CD4-positive, CD25-positive, alpha-beta regulatory T cell (primary cell): ENCODE data around the gene SUPT7L. TPM values are rescaled to one million over a fixed set of nuclear protein-coding genes. Genes with fewer than 3 reads are reported as not detected.

Experiments
- ATAC-seq, 2 donors: fragments of 150-1000 bp; cut with Tn5 transposase; one replicate each; pipeline ENCODE4 v1.10.0; 2021; ENCODE audit warnings: low read depth in 2 of 2, moderate number of reproducible peaks in 2 of 2, moderate library complexity in 1 of 2
- DNase-seq, 3 donors: peaks; one replicate each; pipeline versions ENCODE4 v3.0.0 to v3.0.0-alpha.2; 2012 to 2022; ENCODE audit warnings: mixed read lengths in 1 of 3
- H3K27ac ChIP-seq: one replicate; pipeline ENCODE4 v1.7.0; 2013; ENCODE audit warnings: mild to moderate bottlenecking, low read length; ENCODE audit not compliant: insufficient read depth, poor library complexity, severe bottlenecking
- H3K27me3 ChIP-seq: one replicate; pipeline ENCODE4 v1.7.0; 2013; ENCODE audit warnings: low read length; ENCODE audit not compliant: control insufficient read depth, insufficient read depth
- H3K36me3 ChIP-seq: one replicate; pipeline ENCODE4 v1.7.0; 2013; ENCODE audit warnings: mild to moderate bottlenecking, low read length, moderate library complexity; ENCODE audit not compliant: control insufficient read depth, insufficient read depth
- H3K4me1 ChIP-seq: 2 replicates; pipeline ENCODE4 v1.7.0; 2013; ENCODE audit warnings: mild to moderate bottlenecking, low read length; ENCODE audit not compliant: insufficient read depth, control insufficient read depth, poor library complexity, severe bottlenecking
- H3K4me3 ChIP-seq: one replicate; pipeline ENCODE4 v1.7.0; 2013; ENCODE audit warnings: low read depth, mild to moderate bottlenecking, low read length, moderate library complexity
- H3K9me3 ChIP-seq, 2 experiments: 1 replicate in 1 of 2; 2 replicates in 1 of 2; pipeline ENCODE4 v1.7.0; 2013; ENCODE audit warnings: low read length in 2 of 2, mild to moderate bottlenecking in 1 of 2, moderate library complexity in 1 of 2; ENCODE audit not compliant: control insufficient read depth in 2 of 2
- H3K27ac Mint-ChIP-seq, 3 donors: one replicate each; pipeline ENCODE4 v1.8.0; 2020 to 2022; ENCODE audit warnings: mild to moderate bottlenecking in 3 of 3, mixed read lengths in 3 of 3, moderate library complexity in 2 of 3
- H3K27me3 Mint-ChIP-seq: one replicate; pipeline ENCODE4 v1.8.0; 2022; ENCODE audit warnings: mild to moderate bottlenecking, mixed read lengths
- H3K36me3 Mint-ChIP-seq: one replicate; pipeline ENCODE4 v1.8.0; 2020; ENCODE audit warnings: mixed read lengths
- H3K4me1 Mint-ChIP-seq, 4 donors: one replicate each; pipeline ENCODE4 v1.8.0; 2020 to 2022; ENCODE audit warnings: mixed read lengths in 4 of 4, mild to moderate bottlenecking in 1 of 4
- H3K4me3 Mint-ChIP-seq, 4 donors: one replicate each; pipeline ENCODE4 v1.8.0; 2020 to 2022; ENCODE audit warnings: mild to moderate bottlenecking in 4 of 4, mixed read lengths in 4 of 4, moderate library complexity in 3 of 4
- H3K9me3 Mint-ChIP-seq, 7 donors: one replicate each; pipeline ENCODE4 v1.8.0; 2020 to 2022; ENCODE audit warnings: mixed read lengths in 7 of 7, mild to moderate bottlenecking in 3 of 7, moderate library complexity in 2 of 7
- polyA plus RNA-seq, 4 donors: library from polyadenylated mRNA; unstranded; fragments of 300-500 nt; fragmentation: Illumina TruSeq; gene quantifications; one replicate each; pipeline ENCODE4 v1.2.3, GENCODE V29; 2021
- total RNA-seq: library from RNA; stranded (reverse); gene quantifications from one replicate; pipeline ENCODE4 v1.2.3, GENCODE V29; 2022

Gene SUPT7L
- total and polyA plus RNA-seq, 5 donors from 2014 or later: 18.3 to 51.4 (median 21.1) TPM

GRCh38 chr2:27664622-27665363 is 1.4 kb upstream of the SUPT7L start:
- H3K36me3 ChIP-seq: peaks cover 41% of the 10 kb centered on the region

GRCh38 chr2:27664154-27664574 is 750 bp upstream of the SUPT7L start:
- H3K9me3 ChIP-seq: no peaks in the 10 kb centered on the region
- Mint-ChIP-seq H3K27me3 (peaks cover 4% of the 10 kb centered on the region), H3K36me3 (peaks cover 38% of the 10 kb centered on the region), H3K4me3 (peak overlapping the region; percentile 90 to 100 (median 98)), H3K27ac (peak overlapping the region; percentile 99 to 100 (median 99)), H3K9me3 (no peaks in the 10 kb centered on the region), H3K4me1 (peaks cover 26 to 66% (median 48%) of the 10 kb centered on the region in 4 donors)
- H3K27me3 ChIP-seq: no peaks in the 10 kb centered on the region
- H3K4me3 ChIP-seq: peak overlapping the region; percentile 98
- H3K27ac ChIP-seq: peak overlapping the region; percentile 93
- ATAC-seq (peak; percentile 5 to 14), DNase-seq (no peak)
- H3K36me3 ChIP-seq: peaks cover 39% of the 10 kb centered on the region
- peaks cover 26% of the 10 kb centered on the region for H3K4me1 ChIP-seq

More at GRCh38 chr2:27664622-27665363, 1.4 kb upstream of the SUPT7L start:
- no peak overlapping the region for H3K27ac ChIP-seq
- no peak for ATAC-seq
- Mint-ChIP-seq H3K9me3 (no peaks in the 10 kb centered on the region), H3K27ac (peak overlapping the region in 2 of 3 donors; percentile 99 to 100), H3K36me3 (peaks cover 36% of the 10 kb centered on the region), H3K4me1 (peaks cover 21 to 60% (median 42%) of the 10 kb centered on the region in 4 donors), H3K4me3 (peak overlapping the region; percentile 90 to 100 (median 98)), H3K27me3 (peaks cover 4% of the 10 kb centered on the region)
- no peak for DNase-seq
- no peaks in the 10 kb centered on the region for H3K9me3 ChIP-seq
- H3K27me3 ChIP-seq: no peaks in the 10 kb centered on the region
- peaks cover 26% of the 10 kb centered on the region for H3K4me1 ChIP-seq
- H3K4me3 ChIP-seq: peak overlapping the region; percentile 98

GRCh38 chr2:27661371-27661770 is 2.0 kb downstream of the SUPT7L start:
- Mint-ChIP-seq H3K9me3 (no peaks in the 10 kb centered on the region), H3K27me3 (peaks cover 4% of the 10 kb centered on the region), H3K4me1 (peaks cover 19 to 67% (median 46%) of the 10 kb centered on the region in 4 donors), H3K27ac (peak overlapping the region in 2 of 3 donors; percentile 40 to 99), H3K4me3 (peak overlapping the region; percentile 76 to 100 (median 92)), H3K36me3 (peaks cover 23% of the 10 kb centered on the region)
- ATAC-seq (no peak), DNase-seq (no peak)
- no peak overlapping the region for H3K27ac ChIP-seq
- H3K4me1 ChIP-seq: peaks cover 26% of the 10 kb centered on the region
- H3K9me3 ChIP-seq: no peaks in the 10 kb centered on the region
- peak overlapping the region; percentile 9 for H3K4me3 ChIP-seq
- peaks cover 42% of the 10 kb centered on the region for H3K36me3 ChIP-seq
- no peaks in the 10 kb centered on the region for H3K27me3 ChIP-seq

- Histone ChIP-seq H3K4me1 (no peaks in the 10 kb centered on the region), H3K4me3 (no peak overlapping the region), H3K9me3 (no peaks in the 10 kb centered on the region), H3K36me3 (peaks cover 79% of the 10 kb centered on the region), H3K27ac (no peak overlapping the region), H3K27me3 (no peaks in the 10 kb centered on the region)
- DNase-seq (no peak), ATAC-seq (no peak)
- Mint-ChIP-seq H3K27ac (peak overlapping the region in 1 of 3 donors; percentile 47), H3K4me1 (peaks cover 15 to 25% (median 21%) of the 10 kb centered on the region in 4 donors), H3K4me3 (no peak overlapping the region), H3K9me3 (no peaks in the 10 kb centered on the region), H3K36me3 (peaks cover 42% of the 10 kb centered on the region), H3K27me3 (no peaks in the 10 kb centered on the region)
Measured at GRCh38 chr2:27655155-27655951, 8.1 kb downstream of the SUPT7L start.

GRCh38 chr2:27653397-27653796 is 10.0 kb downstream of the SUPT7L start:
- ATAC-seq (no peak), DNase-seq (no peak)
- peaks cover 4 to 16% (median 9%) of the 10 kb centered on the region in 4 donors for H3K4me1 Mint-ChIP-seq
- H3K27me3 Mint-ChIP-seq: no peaks in the 10 kb centered on the region
- H3K36me3 Mint-ChIP-seq: peaks cover 42% of the 10 kb centered on the region
- H3K4me3 Mint-ChIP-seq: no peak overlapping the region
- peak overlapping the region in 2 of 3 donors; percentile 59 to 93 for H3K27ac Mint-ChIP-seq
- Histone ChIP-seq H3K4me1 (no peaks in the 10 kb centered on the region), H3K27me3 (no peaks in the 10 kb centered on the region), H3K9me3 (no peaks in the 10 kb centered on the region), H3K27ac (no peak overlapping the region), H3K4me3 (no peak overlapping the region), H3K36me3 (peaks cover 83% of the 10 kb centered on the region)
- H3K9me3 Mint-ChIP-seq: no peaks in the 10 kb centered on the region

- Histone ChIP-seq H3K27me3 (no peaks in the 10 kb centered on the region), H3K9me3 (no peaks in the 10 kb centered on the region), H3K4me1 (no peaks in the 10 kb centered on the region), H3K27ac (no peak overlapping the region), H3K4me3 (no peak overlapping the region), H3K36me3 (peaks cover 85% of the 10 kb centered on the region)
- H3K9me3 Mint-ChIP-seq: no peaks in the 10 kb centered on the region
- H3K36me3 Mint-ChIP-seq: peaks cover 47% of the 10 kb centered on the region
- H3K27ac Mint-ChIP-seq: peak overlapping the region in 1 of 3 donors; percentile 68
- no peaks in the 10 kb centered on the region for H3K27me3 Mint-ChIP-seq
- peak in 1 of 2 donors; percentile 42 for ATAC-seq
- H3K4me3 Mint-ChIP-seq: no peak overlapping the region
- H3K4me1 Mint-ChIP-seq: peaks cover 4 to 16% (median 8%) of the 10 kb centered on the region in 4 donors
- peak in 1 of 3 donors; percentile 6 for DNase-seq
Measured at GRCh38 chr2:27652790-27653189, 10.6 kb downstream of the SUPT7L start.

- Histone ChIP-seq H3K36me3 (peaks cover 85% of the 10 kb centered on the region), H3K27me3 (no peaks in the 10 kb centered on the region), H3K4me1 (no peaks in the 10 kb centered on the region), H3K27ac (no peak overlapping the region), H3K9me3 (no peaks in the 10 kb centered on the region), H3K4me3 (no peak overlapping the region)
- no peaks in the 10 kb centered on the region for H3K27me3 Mint-ChIP-seq
- H3K9me3 Mint-ChIP-seq: no peaks in the 10 kb centered on the region
- peaks cover 52% of the 10 kb centered on the region for H3K36me3 Mint-ChIP-seq
- ATAC-seq: peak in 1 of 2 donors; percentile 11
- no peak overlapping the region for H3K4me3 Mint-ChIP-seq
- peaks cover 4 to 16% (median 7%) of the 10 kb centered on the region in 4 donors for H3K4me1 Mint-ChIP-seq
- no peak for DNase-seq
- no peak overlapping the region for H3K27ac Mint-ChIP-seq
Measured at GRCh38 chr2:27652341-27652740, 11.1 kb downstream of the SUPT7L start.
